ENCODE data around the gene SSPN. TPM values are rescaled to one million over a fixed set of nuclear protein-coding genes. Genes with fewer than 3 reads are reported as not detected.

SSPN gene
- total and polyA plus RNA-seq, 9 of the 15 experiments (the other 6 are each of a cell fraction or from before 2014, with no cell fraction given): 0.40 TPM; not detected in 8

DNA sequence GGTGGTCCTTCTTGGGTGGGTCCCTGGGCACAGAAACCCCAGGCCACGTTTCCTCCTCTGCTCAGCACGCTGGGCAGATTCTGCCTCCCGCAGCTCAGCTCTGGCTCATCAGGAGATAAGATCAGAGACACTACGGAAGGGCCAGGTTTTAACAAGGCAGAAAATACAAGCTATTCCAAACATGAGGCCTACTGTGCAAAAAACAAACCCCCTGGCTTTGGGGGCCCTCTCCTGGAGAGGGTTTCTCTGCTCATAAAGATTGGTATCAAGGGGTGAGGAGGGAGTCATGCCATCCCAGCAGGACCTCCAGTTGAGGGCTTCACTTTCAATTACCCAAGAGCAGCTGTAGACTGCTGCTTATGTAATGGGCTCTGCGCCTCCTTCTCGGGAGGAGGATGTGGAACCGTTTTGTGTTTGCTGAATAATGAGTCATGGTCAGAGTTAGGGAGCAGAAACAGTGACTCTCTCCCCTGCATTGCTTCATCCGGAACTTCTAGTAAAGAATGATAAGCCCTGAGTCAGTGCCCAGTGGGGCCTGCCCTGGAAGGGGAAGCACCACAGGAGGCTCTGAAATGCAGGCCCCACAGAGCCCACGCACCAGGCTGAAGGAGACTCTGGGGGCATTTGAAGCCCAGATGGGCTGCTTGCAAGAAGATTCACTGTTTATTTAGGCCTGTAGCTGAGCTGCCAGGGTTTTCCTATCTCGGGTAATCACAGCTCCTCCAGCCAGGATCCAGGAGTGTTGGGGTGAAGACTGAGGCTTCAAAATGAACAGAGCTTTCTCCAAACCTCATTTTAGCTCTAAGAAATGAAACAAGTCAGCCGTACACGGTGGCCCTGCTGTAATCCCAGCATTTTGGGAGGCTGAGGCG lies 79.3 kb downstream of the SSPN start:
- peak overlapping the region; percentile 53 to 76; a peak in 3 of 4 replicates for H3K9ac ChIP-seq (ENCODE audit: insufficient read depth in 1 of 2, low read depth in 2 of 2, low read length in 2 of 2)
- in situ Hi-C loops (cut with MboI) (no loop called here), intact Hi-C loops (cut with micrococcal nuclease) (no loop called here)
- ATAC-seq: peak; percentile 95
- no peaks in the 10 kb centered on the region for H3K27me3 ChIP-seq (ENCODE audit: control insufficient read depth in 2 of 2, insufficient read depth in 2 of 2, low read length in 2 of 2)
- peak overlapping the region; percentile 67 for H3K4me2 ChIP-seq (ENCODE audit: insufficient read depth, low read length)
- WGBS (ENCODE audit: insufficient coverage, low coverage, missing lambda C conversion rate): 8% methylated on average over 13 of the region's 13 CpGs
- peak overlapping the region; percentile 88 for H2AFZ ChIP-seq (ENCODE audit: low read depth, low read length)
- H3K4me3 ChIP-seq: no peak overlapping the region
- ChIA-PET CTCF (ENCODE audit: low intra/inter-chr PET ratio) (interaction anchor here (0.6 to 0.7 kb wide), 2 partner anchors 49 to 701 kb away, joined by 3 read pairs; no protein-coding TSS in a partner anchor), POLR2A (interaction anchor here (0.5 to 1.0 kb wide), 5 partner anchors 16 to 1044 kb away, joined by 3 to 4 read pairs (median 3); no protein-coding TSS in a partner anchor)
- peak overlapping the region; percentile 94 for H3K27ac ChIP-seq (ENCODE audit: extremely low read depth, low read depth, low read length)
- peak; percentile 98 for FAIRE-seq
- no peaks in the 10 kb centered on the region for H3K9me3 ChIP-seq (replicated peaks; ENCODE audit: control insufficient read depth, insufficient read depth, low read depth, low read length)
- no peaks in the 10 kb centered on the region for H3K36me3 ChIP-seq (ENCODE audit: control insufficient read depth, insufficient read depth, low read length)
- BruUV-seq (replicated peaks): TSS peak; percentile 81
- peaks cover 22 to 59% of the 10 kb centered on the region in 2 experiments; a peak in 4 of 5 replicates for H3K4me1 ChIP-seq (replicated peaks in 1 of 2; ENCODE audit: control insufficient read depth in 2 of 2, insufficient read depth in 2 of 2, low read length in 2 of 2)
- DNase-seq (ENCODE audit: extremely low read depth in 1 of 4, low spot score in 3 of 4): peak; percentile 70 to 91 (median 78)
- no peaks in the 10 kb centered on the region for H3K9me1 ChIP-seq (ENCODE audit: control insufficient read depth, insufficient read depth, low read length)
- H4K20me1 ChIP-seq (replicated peaks; ENCODE audit: control insufficient read depth, insufficient read depth, low read length): no peaks in the 10 kb centered on the region
- H3K79me2 ChIP-seq (ENCODE audit: control insufficient read depth, insufficient read depth, low read length): no peaks in the 10 kb centered on the region
- TF ChIP-seq, protein P1, sequence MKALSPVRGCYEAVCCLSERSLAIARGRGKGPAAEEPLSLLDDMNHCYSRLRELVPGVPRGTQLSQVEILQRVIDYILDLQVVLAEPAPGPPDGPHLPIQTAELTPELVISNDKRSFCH (CRISPR knock-in tag; IDR thresholded peaks at IDR 0.05): no peak
- TF ChIP-seq, protein P1 (tag; IDR thresholded peaks at IDR 0.05): no peak
- TF ChIP-seq ZNF668 (CRISPR knock-in tag; IDR thresholded peaks at IDR 0.05) (peak; percentile 69; the same call in 1 of the 2 replicates), ZBTB34 (CRISPR knock-in tag; IDR thresholded peaks at IDR 0.05) (no peak), PURB (CRISPR knock-in tag; IDR thresholded peaks at IDR 0.05; ENCODE audit: low read depth) (no peak), SMARCA5 (IDR thresholded peaks at IDR 0.05) (no peak), ATF4 (CRISPR knock-in tag; IDR thresholded peaks at IDR 0.05) (peak; percentile 53), GATA2 (CRISPR knock-in tag; IDR thresholded peaks at IDR 0.05) (peak; percentile 78; the same call in 1 of the 2 replicates), POLR3A (IDR thresholded peaks at IDR 0.05; ENCODE audit: borderline replicate concordance, extremely low read depth, insufficient read depth, insufficient read length) (no peak), ZNF311 (CRISPR knock-in tag; IDR thresholded peaks at IDR 0.05) (peak; percentile 18; the same call in 1 of the 2 replicates), HNRNPK (IDR thresholded peaks at IDR 0.05; ENCODE audit: low read depth, low read length, poor library complexity, severe bottlenecking) (no peak), ZNF830 (CRISPR knock-in tag; IDR thresholded peaks at IDR 0.05) (no peak), ZC3H11A (IDR thresholded peaks at IDR 0.05; ENCODE audit: low read depth, low read length) (no peak), CHD4 (IDR thresholded peaks at IDR 0.05; ENCODE audit: insufficient read depth, insufficient replicate concordance, low read depth, low read length, poor library complexity, severe bottlenecking) (no peak), CHCHD3 (CRISPR knock-in tag; IDR thresholded peaks at IDR 0.05) (no peak)
- TF ChIP-seq, protein P2, sequence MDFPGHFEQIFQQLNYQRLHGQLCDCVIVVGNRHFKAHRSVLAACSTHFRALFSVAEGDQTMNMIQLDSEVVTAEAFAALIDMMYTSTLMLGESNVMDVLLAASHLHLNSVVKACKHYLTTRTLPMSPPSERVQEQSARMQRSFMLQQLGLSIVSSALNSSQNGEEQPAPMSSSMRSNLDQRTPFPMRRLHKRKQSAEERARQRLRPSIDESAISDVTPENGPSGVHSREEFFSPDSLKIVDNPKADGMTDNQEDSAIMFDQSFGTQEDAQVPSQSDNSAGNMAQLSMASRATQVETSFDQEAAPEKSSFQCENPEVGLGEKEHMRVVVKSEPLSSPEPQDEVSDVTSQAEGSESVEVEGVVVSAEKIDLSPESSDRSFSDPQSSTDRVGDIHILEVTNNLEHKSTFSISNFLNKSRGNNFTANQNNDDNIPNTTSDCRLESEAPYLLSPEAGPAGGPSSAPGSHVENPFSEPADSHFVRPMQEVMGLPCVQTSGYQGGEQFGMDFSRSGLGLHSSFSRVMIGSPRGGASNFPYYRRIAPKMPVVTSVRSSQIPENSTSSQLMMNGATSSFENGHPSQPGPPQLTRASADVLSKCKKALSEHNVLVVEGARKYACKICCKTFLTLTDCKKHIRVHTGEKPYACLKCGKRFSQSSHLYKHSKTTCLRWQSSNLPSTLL (IDR thresholded peaks at IDR 0.05): no peak

Measured in K562 (cell line).